Myometrial cell (primary cell): ENCODE results near the gene YBEY. TPM values are rescaled to one million over a fixed set of nuclear protein-coding genes. Genes with fewer than 3 reads are reported as not detected.

Experiments used
- total RNA-seq: library from RNA; depleted of rRNA; stranded (reverse); fragments of >200 nt; gene quantifications from 2 replicates; pipeline ENCODE4 v1.2.3, GENCODE V29; 2015

Gene YBEY
- total RNA-seq: 24.6 and 30.3 TPM in 2 replicates

GRCh38 chr21:46285761-46286647, at the start of gene YBEY:
Gene YBEY (plus strand): TSS chr21:46286342. CDS start chr21:46286914, 572 bp downstream.

GRCh38 chr21:46285206-46285661, 908 bp upstream of the YBEY start, which contains the start of gene MCM3AP:
Gene MCM3AP (minus strand): TSS chr21:46285611. CDS start chr21:46285286, 325 bp downstream.

GRCh38 chr21:46323710-46324389, 37.7 kb downstream of the YBEY start, which contains the start of the genes C21orf58 and PCNT:
Gene C21orf58 (minus strand): TSS chr21:46323870. CDS start chr21:46322738, 1,132 bp downstream.
Gene PCNT (plus strand): TSS chr21:46324156. CDS start chr21:46324229, 73 bp downstream.

Other genes with a start within 250 kb of the YBEY start
- gene COL6A2, start 188.2 kb upstream of the YBEY start, total RNA-seq: 746 and 794 TPM in 2 replicates
- not detected in 2 replicates for gene FTCD, start 130.8 kb upstream of the YBEY start, total RNA-seq
- gene SPATC1L, start 101.9 kb upstream of the YBEY start, total RNA-seq: 44.7 and 47.3 TPM in 2 replicates
- 195 and 259 TPM in 2 replicates for gene LSS, start 57.6 kb upstream of the YBEY start, total RNA-seq
- 67.3 and 71.8 TPM in 2 replicates for gene MCM3AP, start 731 bp upstream of the YBEY start, total RNA-seq
- 2.0 and 5.7 TPM in 2 replicates for gene C21orf58, start 37.5 kb downstream of the YBEY start, total RNA-seq
- 8.3 and 14.1 TPM in 2 replicates for gene PCNT, start 37.8 kb downstream of the YBEY start, total RNA-seq
- 17.6 and 19.7 TPM in 2 replicates for gene DIP2A, start 172.5 kb downstream of the YBEY start, total RNA-seq